ENCODE measurements around the gene MED28. TPM values are rescaled to one million over a fixed set of nuclear protein-coding genes. Genes with fewer than 3 reads are reported as not detected.

The MED28 gene
- total RNA-seq, 4 donors from 2014 or later = 8.1 to 11.8 (median 9.5) TPM

- intact Hi-C loops (cut with DNase I; ENCODE audit: low total_unique reads) = no loop called here
- H3K4me3 ChIP-seq (ENCODE audit: low read depth, poor library complexity, severe bottlenecking) = no peak overlapping the region
- no peak for TF ChIP-seq POLR2A (IDR thresholded peaks at IDR 0.05)
- TF ChIP-seq CTCF (IDR thresholded peaks at IDR 0.05) = no peak
- DNase-seq (ENCODE audit: low spot score in 2 of 2) = no peak
These were observed 56.0 kb downstream of the MED28 start for GRCh38 chr4:17670423-17670822.

GRCh38 chr4:17680559-17681280 is 66.3 kb downstream of the MED28 start:
- TF ChIP-seq CTCF (IDR thresholded peaks at IDR 0.05) (no peak), POLR2A (IDR thresholded peaks at IDR 0.05) (no peak)
- intact Hi-C loops (cut with DNase I; ENCODE audit: low total_unique reads) = no loop called here
- no peak for DNase-seq (ENCODE audit: low spot score in 2 of 2)
- 59 to 67% methylated on average over 5 of the region's 5 CpGs for WGBS, 2 donors
- no peak overlapping the region for H3K4me3 ChIP-seq (ENCODE audit: low read depth, poor library complexity, severe bottlenecking)

GRCh38 chr4:17681281-17682221 is 67.1 kb downstream of the MED28 start:
- no peak for DNase-seq (ENCODE audit: low spot score in 2 of 2)
- intact Hi-C loops (cut with DNase I; ENCODE audit: low total_unique reads) = no loop called here
- 66 to 76% methylated on average over 7 of the region's 7 CpGs for WGBS, 2 donors
- TF ChIP-seq CTCF (IDR thresholded peaks at IDR 0.05) = no peak
- no peak for TF ChIP-seq POLR2A (IDR thresholded peaks at IDR 0.05)
- no peak overlapping the region for H3K4me3 ChIP-seq (ENCODE audit: low read depth, poor library complexity, severe bottlenecking)

GRCh38 chr4:17682222-17682566 is 67.8 kb downstream of the MED28 start:
- DNase-seq (ENCODE audit: low spot score in 2 of 2) = no peak
- 64 to 65% methylated on average over 2 of the region's 2 CpGs for WGBS, 2 donors
- no peak overlapping the region for H3K4me3 ChIP-seq (ENCODE audit: low read depth, poor library complexity, severe bottlenecking)
- intact Hi-C loops (cut with DNase I; ENCODE audit: low total_unique reads) = no loop called here
- TF ChIP-seq CTCF (IDR thresholded peaks at IDR 0.05) = no peak

Other genes starting within 250 kb of the MED28 start
- gene QDPR, start 102.6 kb upstream of the MED28 start, total RNA-seq = 1 to 10 TPM; 3.8 to 9.7 (median 5.9) TPM
- gene CLRN2, start 99.5 kb upstream of the MED28 start, total RNA-seq = not detected
- 10 to 100 TPM; 31.9 to 65.6 (median 52.7) TPM for gene LAP3, start 37.4 kb upstream of the MED28 start, total RNA-seq
- gene FAM184B, start 167.0 kb downstream of the MED28 start, total RNA-seq = under 1 TPM in 2 of 4 donors, not detected in 2; 0.07 to 0.13 TPM
- 10 to 100 TPM; 28.3 to 36.1 (median 31.9) TPM for gene DCAF16, start 196.1 kb downstream of the MED28 start, total RNA-seq
- 1 to 10 TPM in 3 of 4 donors, under 1 TPM in 1; 0.34 to 5.3 (median 1.8) TPM for gene NCAPG, start 196.3 kb downstream of the MED28 start, total RNA-seq

Measured in lower leg skin (tissue), 4 donors.